VCaP (cell line): ENCODE data around the gene CBFB.

Source experiments
- H3K27ac ChIP-seq: fragments of 450-650 bp; 2 replicates; pipeline ENCODE4 v1.5.1; 2017
- TF ChIP-seq, protein P1 (sequence below): fragments of 450-650 bp; conservative IDR thresholded peaks from 2 replicates; pipeline ENCODE4 v1.5.1; 2017; ENCODE audit warnings: mild to moderate bottlenecking, moderate library complexity

CBFB gene

DNA sequence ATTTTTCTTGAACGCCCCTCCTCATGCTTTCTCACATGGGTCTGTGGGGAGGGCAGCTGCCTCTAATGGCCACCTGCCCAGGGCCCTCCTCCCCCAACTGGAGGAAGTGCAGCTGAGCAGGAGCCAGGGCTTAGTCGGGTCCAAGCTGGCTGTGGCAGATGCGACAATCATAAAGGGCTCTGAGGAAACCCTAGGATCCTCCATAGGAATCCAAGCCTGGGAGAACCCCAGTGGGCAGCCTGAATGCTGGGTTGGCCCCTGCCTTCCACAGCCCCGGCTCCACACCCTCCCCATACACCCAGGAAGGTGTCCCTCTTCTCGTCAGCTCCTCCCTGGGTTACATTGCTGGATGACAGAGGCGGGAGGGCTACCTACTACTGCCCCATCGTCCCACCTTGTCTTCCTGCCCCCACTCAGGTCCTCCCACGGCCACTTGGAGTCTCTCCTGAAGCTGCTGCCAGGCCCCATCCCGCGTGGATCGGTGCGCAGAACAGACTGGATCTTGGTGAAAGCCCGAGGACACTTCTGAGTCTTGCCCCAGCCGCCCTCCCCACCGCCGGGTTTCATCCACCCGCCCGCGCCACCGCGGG lies 15.6 kb upstream of the CBFB start:
- H3K27ac ChIP-seq, result peak overlapping the region; percentile 48; the same call in 1 of the 2 replicates
- TF ChIP-seq, protein P1, sequence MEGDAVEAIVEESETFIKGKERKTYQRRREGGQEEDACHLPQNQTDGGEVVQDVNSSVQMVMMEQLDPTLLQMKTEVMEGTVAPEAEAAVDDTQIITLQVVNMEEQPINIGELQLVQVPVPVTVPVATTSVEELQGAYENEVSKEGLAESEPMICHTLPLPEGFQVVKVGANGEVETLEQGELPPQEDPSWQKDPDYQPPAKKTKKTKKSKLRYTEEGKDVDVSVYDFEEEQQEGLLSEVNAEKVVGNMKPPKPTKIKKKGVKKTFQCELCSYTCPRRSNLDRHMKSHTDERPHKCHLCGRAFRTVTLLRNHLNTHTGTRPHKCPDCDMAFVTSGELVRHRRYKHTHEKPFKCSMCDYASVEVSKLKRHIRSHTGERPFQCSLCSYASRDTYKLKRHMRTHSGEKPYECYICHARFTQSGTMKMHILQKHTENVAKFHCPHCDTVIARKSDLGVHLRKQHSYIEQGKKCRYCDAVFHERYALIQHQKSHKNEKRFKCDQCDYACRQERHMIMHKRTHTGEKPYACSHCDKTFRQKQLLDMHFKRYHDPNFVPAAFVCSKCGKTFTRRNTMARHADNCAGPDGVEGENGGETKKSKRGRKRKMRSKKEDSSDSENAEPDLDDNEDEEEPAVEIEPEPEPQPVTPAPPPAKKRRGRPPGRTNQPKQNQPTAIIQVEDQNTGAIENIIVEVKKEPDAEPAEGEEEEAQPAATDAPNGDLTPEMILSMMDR, result no peak

DNA sequence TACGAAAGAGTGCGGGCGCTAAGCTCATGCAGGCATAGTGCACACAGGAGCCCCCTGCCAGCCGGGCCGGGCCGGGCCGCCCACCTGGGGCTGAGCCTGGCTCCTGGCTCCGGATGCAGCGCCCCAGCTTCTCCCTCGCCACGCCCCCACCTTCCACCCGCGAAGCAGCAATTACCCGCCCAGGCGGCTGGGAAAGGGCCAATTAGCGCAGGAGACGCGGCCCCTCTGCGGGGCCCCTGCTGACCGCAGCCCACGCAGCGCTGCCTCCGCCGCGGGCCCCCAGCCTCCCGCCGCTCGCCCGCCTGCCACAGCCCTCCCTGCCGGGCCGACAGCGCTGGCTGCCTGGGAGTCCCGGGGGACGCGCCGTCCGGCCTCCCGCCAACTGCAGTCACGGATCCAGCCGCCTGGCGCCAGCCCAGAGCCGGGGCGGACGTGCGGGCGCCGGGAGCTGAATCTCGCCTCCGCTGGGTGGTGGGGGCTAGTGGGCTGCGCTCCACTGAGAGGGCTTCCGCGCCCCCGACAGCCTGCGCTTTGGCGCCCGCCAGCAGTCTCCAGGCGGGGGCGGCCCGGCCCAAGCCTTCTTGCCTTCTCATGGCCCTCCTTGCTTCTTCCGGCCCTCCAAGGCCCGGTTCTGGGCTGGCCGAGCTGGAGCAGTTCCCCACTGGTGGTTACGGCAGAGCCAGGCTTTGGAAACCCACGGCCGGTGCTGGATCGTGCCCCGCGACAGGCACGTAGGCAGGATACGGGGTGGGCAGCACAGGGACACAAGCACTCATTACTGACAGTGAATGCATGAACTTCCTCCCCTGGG lies 14.9 kb upstream of the CBFB start:
- H3K27ac ChIP-seq, result peak overlapping the region; percentile 48; the same call in 1 of the 2 replicates
- TF ChIP-seq, protein P1, result peak; percentile 25; the same call in 1 of the 2 replicates

DNA sequence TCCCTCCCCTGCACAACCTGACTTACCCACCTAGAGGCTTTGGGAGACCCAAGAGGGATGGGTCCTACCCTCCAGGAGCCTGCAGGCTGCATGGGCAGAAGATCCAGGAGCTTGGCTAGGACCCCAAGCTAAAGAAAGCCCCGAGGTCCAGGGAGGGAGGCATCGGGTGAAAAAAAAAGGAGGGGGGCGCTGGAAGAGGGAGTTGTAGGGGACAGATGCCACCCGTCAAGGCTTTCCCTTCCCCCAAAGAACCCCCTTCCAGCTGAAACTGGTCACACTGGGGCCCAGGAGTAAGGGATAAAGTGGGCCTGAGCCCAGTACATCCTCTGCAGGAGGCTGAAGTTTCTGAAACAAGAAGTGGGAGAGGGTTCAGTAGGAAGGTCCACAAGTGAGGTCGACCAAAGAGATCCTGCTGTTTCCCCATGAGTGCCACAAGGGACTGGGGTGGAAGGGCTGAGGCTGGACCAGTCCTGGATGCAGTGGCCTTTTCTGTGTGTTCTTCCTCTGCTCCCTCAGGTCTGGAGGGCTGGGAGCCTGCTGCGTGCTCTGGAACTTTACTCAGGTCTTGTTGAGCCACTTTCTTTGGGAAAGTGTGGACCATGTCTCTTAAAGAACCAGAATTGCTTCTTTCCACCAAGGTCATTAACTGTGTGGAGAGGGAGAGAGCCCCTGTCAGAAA lies 14.2 kb upstream of the CBFB start:
- TF ChIP-seq, protein P1, result no peak
- peak overlapping the region; percentile 48; the same call in 1 of the 2 replicates for H3K27ac ChIP-seq

DNA sequence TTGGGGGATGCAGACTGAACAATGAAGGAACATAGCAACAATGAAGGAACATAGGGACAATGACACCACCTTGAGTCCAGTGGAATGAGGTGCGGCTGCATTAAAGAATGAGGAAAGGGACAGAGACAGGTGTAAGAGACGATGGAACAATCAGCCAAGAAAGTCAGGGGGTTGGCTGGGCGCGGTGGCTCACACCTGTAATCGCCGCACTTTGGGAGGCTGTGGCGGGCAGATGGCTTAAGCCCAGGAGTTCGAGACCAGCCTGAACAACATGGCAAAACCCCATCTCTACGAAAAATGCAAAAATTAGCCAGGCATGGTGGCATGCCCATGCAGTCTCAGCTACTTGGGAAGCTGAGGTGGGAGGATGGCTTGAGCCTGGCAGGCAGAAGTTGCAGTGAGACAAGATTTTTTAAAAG lies 13.6 kb upstream of the CBFB start:
- H3K27ac ChIP-seq, result no peak overlapping the region
- TF ChIP-seq, protein P1, result 0 out of 2 replicates have a peak, but pooled peaks have one; percentile 22

DNA sequence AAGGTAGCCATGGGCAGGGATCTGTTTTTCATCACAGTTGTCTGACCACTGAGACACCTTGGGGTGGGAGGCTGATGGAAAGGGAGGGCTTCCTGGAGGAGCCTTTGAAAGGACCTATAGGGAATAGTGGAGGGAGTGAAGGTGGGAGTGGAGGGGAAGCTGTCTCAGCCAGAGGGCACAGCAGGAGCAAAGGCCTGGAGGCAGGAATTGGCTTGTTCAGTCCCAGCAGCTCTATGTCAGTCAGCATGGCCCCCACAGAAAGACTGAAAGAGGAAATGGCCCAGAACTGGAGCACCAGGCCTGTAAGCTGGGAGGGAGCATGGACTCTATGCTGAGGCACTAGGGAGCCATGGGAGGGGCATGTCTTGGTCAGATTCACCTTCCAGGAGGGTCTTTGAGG lies 12.8 kb upstream of the CBFB start:
- TF ChIP-seq, protein P1, result no peak

DNA sequence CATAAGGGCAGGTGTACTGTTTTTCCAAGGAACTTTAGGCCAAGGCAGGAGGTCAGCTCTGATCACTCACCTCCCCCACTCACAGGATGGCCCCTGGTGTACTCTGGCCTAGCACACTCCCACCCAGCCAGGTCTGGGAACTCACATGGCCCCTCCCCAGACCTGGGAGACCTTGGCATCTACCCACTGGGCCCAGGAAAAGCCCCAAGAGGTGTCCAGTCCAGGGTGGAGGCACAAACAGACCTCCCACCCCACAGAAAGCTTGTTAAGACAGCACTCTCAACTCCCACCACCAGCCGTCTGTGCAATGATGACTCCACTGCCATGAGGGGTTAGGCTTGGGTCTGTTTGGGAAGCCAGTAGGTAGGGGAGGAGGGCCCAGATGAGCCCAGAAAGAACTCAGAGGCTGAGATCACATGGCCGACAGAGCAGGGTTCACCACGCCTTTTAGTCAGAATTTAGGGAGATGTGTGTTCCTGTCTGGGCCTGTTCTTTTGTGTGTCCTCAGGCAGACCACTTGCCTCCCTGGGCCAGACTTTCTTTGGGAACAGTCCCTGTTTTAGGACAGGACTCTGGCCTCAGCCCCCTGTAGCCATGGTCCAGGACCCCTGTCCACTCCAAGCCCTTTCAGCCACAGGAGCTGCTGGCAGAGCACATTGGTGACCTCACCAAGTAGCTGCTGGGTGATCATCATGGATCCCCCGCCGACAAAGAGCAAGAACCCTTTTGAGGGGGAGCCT lies 12.1 kb upstream of the CBFB start:
- H3K27ac ChIP-seq, result no peak overlapping the region

More for the DNA sequence above, 12.8 kb upstream of the CBFB start:
- no peak overlapping the region for H3K27ac ChIP-seq

More for the DNA sequence above, 12.1 kb upstream of the CBFB start:
- TF ChIP-seq, protein P1, result no peak
